Stimulated activated CD8-positive, alpha-beta memory T cell treated with anti-CD3 and anti-CD28 coated beads, Interleukin-12 subunit alpha, Interleukin-12 subunit beta, amount 100 ng/mL, for 24 hours (primary cell): Measurements from ENCODE around the gene FARS2.

ENCODE experiments used
- DNase-seq: peaks from one replicate; pipeline ENCODE4 v3.0.0-alpha.2; 2020; ENCODE audit errors: extremely low read depth

FARS2 gene

DNA sequence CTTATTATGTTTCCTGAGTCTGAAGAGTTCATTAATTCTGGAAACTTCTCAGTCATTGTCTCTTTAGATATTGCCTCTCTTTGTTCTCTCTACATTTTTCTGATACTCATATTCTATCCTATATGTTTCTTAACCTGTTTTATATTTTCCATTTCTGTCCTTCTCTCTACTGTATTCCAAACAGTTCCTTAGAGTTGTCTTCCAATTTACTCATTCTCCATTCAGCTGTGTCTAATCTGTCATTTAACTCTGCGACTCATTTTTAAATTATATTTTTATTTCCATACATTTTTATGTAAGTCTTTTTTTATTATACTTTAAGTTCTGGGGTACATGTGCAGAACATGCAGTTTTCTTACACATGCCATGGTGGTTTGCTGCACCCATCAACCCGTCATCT, 493.6 kb downstream of the FARS2 start:
- DNase-seq = no peak

DNA sequence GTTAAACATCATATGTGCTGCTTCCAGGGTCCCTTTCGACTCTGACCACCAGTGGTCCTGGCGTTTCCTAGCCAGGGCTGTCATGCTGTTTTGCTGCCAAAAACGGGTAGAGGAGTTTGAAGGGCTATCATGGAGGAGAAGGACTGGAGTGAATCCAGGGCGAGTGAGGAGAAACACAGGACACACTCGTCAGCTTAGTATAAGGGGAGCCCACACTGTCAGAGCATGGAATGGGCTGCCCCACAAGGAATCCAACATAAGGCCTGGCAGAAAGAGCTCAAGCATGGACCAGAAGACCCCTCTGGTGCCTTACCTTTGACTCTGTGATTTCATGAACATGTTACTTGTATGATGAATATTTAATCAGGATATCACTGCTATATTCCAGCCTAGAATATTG, 498.3 kb downstream of the FARS2 start:
- DNase-seq = no peak

DNA sequence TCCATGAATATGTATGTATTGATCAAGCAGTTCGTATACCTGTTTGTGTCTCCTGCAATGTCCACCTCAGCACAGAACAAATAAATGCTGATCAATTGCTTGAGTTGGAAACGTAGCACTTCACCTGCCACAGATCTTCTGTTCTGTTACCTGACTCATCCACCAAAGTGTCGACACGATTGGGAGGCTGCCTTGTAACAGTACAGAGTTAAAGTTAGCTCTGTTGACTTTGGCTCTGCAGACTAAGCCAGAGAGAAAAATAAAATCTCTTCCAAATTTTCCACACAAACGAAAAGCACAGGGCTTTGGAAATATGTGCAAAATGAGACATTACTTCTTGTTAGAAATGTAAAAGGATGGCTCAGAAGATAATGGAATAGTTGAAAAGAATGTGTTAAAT, 500.1 kb downstream of the FARS2 start:
- no peak for DNase-seq

DNA sequence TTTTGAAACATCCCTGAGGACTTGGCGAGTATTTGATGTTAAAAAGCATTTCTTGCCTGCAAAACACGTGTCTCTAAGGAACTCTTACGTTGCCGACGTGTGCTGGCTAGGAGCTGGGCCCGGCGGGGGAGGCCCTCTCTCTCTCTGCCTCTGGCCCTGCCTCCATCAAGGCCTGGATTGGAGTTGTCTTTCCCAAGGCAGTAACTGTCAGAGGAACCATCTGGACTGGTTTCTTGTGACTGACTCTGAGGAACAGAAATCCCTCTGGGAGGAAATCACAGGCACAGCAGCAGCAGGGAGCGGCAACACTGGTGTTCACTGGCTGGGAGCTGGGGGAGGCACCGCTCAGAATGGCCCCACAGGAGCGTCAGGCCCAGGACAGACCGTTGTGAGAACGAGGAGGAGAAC, 501.3 kb downstream of the FARS2 start:
- no peak for DNase-seq

DNA sequence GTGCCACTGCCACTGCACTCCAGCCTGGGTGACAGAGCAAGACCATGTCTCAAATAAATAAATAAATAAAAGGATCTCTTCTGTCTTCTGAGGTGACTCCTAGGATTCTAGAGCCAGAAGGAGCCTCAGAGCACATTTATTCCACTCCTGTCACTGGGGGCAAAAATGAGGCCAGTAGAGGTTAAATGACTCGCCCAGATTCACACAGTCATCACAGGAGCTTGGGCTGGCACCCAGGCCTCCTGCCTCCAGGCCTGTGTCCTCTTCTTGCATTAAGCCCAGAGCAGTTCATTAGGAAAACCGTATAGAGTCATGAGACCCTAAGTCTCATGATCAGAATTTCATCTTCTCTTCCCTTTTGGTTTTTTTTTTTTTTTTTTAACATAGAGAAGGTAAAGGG, 502.1 kb downstream of the FARS2 start:
- no peak for DNase-seq

DNA sequence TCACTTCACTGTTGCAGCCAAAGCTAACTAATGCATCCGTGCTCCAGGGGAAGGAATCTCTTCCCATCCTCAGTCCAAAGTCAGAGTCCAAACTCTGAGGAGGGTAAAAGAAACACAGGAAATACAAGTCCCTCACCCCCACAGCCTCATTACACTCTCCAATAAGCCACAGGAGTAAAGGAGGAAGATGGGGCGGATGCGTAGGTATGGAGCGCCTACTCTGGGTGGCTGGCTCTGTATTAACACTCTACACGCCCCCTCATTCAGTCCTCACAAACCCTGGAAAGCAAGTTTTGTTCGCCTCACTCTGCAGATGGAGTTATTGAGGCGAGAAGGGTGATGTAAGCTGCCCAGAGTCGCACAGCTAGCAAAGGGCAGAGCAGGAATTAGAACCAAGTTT, 502.6 kb downstream of the FARS2 start:
- DNase-seq = no peak

DNA sequence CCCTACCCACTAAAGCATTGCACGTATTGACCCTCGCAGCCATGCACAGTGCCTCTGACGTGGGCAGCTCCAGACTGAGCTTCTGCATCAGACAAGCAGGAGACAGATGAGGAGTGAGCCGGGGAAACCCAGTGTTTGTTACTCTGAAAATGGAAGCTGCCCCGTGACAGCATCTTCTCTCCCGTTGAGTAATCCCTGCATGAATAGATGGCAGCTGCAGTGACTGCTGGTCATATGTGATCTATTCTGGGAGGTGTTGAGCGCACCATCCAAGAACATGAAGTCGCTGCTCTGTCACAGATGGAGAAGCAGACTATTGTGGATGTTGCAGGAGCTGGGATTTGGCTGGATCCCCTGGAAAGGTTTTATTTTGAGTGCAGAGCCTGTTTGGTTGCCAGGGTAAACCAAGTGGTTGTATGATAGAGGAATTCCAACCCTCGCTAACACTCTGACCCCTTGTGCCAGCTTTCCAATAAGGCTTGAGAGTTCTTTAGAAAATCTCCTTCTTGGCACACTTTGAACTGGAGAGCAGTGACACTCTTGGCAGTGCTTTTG, 503.2 kb downstream of the FARS2 start:
- no peak for DNase-seq

DNA sequence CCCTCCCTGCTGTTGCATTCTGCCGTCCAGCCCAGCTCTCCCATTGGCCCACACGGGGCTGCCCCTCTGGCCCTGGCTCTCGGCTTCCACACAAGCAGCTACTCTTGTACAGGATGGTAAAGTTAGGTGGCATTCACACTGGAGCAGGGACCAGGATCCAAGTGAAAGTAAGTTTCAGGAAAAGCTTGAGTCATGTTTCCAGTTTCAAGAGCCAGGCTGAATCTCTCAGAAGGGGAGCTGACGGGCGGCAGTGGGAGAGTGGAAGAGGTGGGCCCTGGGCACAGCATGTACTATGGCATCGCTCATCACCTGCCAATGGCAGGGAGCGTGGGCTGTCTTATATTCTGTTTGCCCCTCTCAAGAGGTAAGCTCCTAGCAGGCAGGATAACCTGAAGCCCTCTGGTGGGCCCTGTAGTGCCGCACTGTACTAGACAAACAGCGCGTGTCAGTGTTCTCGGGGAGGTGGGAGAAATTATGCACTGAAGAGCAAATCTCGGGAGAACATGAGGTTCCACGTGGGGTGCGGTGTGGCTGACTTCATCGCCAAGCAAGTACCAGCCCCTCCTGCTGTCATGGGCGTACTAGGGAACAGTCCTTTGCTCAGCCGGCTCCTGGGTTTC, 503.9 kb downstream of the FARS2 start:
- DNase-seq = no peak

DNA sequence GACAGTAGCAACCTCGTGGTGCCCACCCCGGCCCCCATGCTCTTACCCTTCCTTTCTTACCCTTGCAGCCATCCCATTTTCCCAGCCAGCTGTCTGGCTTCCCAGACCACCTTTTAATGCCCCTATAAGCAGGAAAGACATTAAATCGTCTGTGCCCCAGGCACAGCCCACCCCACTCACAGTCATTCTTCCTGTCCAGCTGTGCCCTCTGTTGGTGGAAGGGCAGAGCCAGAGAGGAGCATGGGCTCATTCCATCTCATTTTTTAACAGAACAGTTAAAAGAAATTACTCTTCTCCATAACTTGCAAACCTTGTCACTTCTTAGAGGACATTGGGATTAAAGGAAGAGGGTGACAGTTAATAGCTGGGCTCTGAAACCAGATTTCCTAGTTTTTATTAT, 504.9 kb downstream of the FARS2 start:
- no peak for DNase-seq

DNA sequence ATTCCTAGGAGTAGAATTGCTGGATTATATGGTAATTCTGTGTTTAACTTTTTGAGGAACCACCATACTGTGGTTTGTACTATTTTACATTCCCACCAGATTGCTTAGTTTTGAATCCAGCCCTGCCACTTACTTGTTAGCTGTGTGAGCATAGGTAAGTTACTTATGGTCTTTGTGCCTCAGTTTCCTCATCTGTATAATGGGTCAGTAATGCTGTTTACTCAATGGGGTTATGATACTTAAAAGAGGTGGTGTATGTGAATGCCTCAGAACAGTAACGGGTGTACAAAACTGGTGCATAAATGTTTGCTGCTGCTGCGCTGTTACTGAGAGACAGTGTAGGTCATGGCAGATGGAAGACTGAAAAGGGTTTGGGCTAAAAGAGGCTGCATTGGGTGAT, 506.2 kb downstream of the FARS2 start:
- DNase-seq = no peak

DNA sequence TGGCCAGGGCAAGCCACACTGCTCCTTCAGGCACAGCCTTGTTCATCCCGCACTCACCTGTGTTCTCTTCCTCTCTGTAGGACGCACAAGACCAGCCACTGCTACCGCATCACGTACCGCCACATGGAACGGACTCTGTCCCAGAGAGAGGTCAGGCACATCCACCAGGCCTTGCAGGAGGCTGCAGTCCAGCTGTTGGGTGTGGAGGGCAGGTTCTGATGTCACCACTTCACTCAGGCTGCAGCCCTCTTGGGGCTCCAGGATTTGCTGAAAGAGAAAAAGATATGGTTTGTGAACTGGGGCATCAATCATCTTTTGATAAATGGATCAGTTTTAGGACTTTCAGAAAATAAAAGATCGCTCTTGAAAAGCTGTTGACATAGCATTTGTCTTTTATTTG, 509.9 kb downstream of the FARS2 start:
- no peak for DNase-seq

DNA sequence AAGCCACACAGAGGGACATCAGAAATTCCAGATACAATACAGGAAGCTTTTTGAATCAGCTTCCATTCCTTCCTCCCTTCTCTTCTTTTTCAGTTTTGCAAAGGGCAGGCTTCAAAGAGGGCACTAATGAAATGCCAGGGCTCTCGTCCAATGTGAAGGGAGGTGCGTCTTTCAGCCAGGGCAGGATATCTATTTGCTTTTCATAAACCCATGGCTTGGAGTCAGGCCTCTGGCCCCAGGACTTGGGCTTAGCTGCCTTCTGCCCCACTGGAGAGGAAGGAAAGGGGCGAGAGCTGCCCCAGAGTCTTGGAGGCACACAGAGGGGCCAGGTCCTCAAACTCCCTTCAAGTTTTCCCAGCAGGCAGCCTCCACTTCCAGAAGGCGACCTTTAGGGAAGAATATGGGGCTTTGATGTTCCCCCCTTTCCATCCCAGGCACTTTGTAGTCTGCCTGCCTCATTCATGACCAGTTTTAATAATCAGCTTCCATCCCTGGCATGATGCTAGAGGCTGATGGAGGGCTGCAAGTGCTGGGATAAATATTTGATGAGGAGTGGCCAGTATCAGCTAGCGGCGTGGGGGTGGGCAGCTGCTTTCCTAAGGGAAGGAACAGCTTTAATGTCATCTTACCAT, 510.6 kb downstream of the FARS2 start:
- no peak for DNase-seq

DNA sequence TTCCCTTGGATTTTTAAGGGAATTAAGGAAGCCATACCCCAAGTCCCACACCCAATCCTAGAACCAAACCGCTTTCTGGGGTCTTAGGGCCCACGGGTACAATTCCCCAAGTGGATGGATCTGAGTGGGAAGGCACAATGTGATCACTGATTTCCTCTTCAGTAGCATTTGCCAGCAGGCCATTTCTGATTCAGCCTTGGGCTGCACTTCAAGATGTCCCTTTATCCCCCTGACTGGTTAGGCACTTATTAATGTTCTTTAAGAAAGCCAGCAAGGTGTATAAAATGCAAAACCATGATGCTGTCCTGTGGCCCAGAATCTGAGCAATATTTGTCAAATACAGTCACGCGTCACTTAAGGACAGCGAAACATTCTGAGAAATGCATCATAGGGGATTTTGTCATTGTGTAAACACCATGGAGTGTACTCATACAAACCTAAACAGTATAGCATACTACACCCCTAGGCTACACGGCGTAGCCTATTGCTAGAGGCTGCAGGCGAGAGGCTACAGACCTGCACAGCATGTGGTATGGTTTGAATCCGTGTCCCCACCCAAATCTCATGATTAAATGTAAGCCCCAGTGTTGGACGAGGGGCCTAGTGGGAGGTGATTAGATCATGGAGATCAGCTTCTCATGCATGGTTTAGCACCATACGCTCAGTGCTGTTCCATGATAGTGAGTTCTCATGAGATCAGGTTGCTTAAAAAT, 511.3 kb downstream of the FARS2 start:
- DNase-seq = no peak

DNA sequence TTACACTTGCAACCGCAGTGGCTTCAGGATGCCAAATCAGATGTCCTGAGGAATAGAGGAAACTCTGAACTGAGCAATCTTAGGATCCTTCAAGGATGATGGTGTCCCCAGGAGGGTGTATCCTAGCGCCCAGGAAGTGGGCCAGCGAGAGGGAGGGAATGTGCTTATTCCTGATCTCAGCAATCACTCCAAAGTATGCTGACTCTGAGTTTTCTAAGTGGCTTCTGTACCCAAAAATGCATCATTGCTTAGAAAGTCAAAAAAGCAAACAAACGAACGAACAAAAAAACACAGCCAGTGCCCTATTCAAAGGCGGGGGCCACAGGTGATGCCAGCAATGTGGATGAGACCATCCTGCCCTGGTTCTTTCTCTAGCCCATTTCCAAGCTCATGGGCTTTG, 514.8 kb downstream of the FARS2 start:
- no peak for DNase-seq

DNA sequence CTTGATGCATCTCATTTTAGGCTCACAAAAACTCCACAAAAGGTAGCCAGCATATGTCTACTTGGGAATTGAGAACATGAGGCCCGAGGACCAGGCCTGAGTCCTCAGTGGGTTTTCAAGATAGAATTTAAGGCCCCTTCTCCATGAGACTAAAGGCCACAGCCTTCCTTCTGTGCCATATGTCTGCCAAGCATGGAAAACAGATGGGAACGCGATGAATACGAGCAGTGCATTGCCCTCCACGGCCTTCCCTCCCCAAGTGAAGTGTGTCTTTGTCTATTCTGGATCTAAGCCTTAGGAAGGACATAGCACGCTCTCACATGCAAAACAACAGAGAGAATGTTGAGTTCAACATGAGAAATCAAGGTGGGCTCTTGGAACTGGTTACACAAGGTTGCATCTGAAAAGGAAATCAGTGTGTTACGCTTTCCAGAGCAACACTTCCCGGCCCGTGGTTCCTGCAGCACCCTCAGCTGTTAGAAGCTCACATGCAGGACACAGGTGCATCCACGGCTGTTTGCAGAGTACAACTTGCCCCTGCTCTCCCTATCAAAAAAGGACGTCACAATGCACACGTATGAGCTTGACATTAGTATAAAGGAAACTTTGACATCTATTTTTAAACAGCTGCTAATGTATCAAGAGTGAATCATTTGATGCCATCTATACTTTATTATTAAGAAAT, 515.5 kb downstream of the FARS2 start:
- DNase-seq = no peak

DNA sequence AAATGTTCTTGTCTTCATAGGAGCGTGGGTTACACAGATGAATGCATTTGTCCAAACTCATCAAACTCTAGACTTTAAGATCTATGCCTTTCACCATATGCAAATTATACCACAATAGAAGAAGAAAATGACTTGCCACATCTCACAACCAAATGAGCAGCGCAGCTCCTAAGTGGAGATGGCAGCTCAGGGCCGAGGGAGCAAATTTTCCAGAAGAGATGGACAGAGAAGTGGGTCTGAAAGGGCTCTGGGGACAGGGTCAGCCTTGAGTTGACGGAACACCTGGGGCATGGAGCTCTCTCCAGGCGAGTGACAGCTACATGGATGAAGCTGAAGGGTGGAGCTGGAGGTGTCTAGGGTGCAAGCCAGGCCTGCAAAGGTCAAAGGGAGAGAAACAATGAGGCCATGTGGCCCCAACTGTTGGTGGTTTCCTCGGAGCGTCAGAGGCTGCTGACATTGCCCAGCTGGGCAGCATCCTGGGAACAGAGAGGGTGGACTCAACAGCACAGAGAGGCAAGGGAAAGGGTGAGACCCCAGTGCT, 517.1 kb downstream of the FARS2 start:
- DNase-seq = no peak

DNA sequence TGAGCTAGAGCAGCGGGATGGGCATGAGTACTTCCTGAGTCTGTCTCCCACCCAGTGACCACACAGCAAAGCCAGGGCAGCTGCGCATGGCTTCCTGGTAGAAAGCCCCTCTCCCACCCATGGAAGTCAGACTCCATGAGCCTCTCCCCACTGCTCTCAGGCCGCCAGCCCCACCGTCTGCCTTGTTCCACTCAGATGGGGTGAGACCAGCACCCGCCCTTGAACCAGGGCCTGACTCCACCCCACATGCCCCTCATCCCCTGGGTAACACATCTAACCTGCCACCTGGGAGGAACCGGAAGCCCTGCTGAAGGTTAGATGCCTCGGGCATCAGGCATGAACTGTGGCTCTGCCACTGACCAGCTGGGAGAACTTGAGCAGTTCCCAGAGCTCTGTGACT, 517.6 kb downstream of the FARS2 start:
- DNase-seq = no peak

DNA sequence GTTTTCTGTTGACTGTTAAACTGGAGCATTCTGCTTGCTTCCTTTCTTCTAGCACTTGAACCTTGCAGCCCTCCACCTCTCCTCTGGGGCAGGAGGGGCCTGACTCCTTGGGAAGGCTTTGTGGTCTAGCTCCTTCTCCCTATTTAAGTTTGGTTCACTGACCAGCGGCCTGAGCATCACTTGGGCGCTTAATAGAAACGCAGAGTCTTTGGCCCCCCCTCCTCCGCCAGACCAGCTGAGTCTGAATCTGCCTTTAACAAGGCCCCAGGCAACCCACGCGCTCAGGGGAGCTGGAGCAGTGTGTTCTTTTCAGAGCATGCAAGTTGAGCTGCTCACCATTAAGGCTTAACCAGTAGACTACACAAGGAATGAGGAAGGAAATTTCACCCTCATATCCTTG, 519.7 kb downstream of the FARS2 start:
- no peak for DNase-seq

DNA sequence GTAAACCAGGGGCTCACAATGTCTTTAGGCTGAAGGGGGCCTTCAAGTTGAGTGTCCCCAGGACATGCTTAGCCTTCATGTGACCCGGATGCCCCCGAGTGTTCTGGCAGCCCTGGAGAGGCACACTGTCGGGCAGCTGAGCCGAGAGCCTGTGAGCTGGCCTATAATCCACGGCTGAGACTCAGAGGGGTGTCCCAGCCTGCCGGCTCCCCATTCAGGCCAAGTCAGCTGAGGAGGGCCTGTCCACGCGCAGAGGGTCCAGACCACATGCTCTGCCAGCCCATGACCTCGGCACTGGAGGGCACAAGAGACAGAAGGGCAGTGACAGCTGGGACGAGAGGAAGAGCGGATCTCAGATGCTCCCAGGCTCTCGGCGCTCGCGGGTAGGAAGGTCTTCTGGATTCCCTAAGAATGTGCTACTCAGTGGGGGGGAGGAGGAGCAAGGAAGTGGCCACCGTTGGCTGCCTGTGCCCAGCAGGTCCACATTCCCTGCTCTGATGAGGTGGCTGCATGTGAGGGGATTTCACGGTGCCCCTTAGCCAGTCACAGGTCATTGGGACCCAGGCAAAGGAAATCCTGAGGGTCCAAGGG, 520.7 kb downstream of the FARS2 start:
- no peak for DNase-seq

DNA sequence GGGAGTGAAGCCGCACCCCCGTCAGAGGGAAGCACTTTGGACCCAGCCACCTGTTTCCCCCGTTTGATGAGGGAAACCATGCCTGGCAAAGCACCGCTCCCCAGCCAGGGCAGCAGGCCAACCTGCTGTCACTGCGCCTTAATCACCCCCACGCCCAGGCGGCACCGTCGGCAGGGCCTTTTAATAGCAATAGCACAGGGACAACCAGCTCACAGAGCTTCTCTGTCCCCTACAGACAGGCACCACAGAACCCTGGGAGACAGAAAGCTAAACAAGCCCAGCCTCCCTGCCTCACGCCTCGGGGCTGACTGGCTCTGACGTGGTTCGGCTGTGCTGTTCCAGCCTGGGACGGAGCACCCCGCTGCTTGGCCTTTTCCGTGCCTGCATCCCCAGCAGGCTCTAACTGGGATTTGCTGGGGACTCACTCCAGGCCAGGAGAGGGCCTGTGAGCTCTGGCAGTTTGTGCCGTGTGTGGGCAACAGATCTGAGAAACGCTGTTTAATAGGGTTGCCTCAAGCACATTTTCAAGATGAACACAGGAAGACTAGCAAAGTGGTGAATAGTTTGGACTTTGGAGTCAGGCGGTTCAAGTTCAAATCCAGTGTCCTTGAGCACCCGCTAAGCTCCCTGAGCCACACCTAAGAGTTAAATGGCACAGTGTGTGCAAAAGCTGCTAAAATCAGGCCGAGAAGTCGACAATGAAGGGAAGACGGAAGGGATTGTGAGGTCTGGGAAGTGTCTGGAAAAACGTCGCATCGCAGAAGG, 521.7 kb downstream of the FARS2 start:
- DNase-seq = no peak

DNA sequence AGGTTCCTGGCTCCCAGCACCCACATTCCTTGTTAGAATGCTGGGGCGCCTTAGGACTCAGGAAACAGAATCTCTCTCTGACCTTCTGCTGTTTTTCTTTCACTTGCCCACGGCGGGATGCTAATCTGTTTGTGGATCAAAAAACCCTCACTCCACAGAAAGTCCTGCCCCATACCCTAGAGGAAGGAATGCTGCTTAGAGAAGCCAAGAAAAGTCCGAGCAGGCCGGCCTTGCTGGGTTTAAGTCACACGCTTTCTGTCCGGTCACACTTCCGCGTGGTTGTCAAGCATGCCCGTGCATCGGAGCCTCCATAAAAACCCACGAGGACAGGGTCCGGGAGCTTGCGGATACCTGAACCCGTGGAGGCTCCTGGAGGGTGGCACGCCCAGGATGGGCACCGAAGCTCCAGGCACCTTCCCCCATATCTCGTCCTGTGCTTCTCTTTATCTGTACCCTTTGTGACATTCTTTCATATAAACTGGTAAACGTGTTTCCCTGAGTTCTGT, 522.3 kb downstream of the FARS2 start:
- no peak for DNase-seq
